Measurements from ENCODE around the gene IKBKE. TPM values are rescaled to one million over a fixed set of nuclear protein-coding genes. Genes with fewer than 3 reads are reported as not detected.

The IKBKE gene
- 1 to 10 TPM; 4.1 to 8.7 (median 6.9) TPM for polyA plus RNA-seq
- long read RNA-seq, donor 1 = 0 reads
- long read RNA-seq, donor 2 = 0 reads
- long read RNA-seq, donor 3, partial matches to known transcripts = 5 of 6 reads
- long read RNA-seq, donor 3, other reads (novel, unspliced or antisense) = 0 of 6 reads
- long read RNA-seq, donor 4 = 0 reads
- long read RNA-seq, donor 5, partial matches to known transcripts = 0 of 1 reads
- long read RNA-seq, donor 5, other reads (novel, unspliced or antisense) = 0 of 1 reads
- long read RNA-seq, donor 6 = 0 reads
- long read RNA-seq, donor 7 = 0 reads
- long read RNA-seq, donor 8 = 0 reads
- long read RNA-seq, donor 9 = 0 reads
- long read RNA-seq, donor 10 = 0 reads

GRCh38 chr1:206469933-206470691, at the start of gene IKBKE:
Gene IKBKE (plus strand): TSS chr1:206470476. CDS start chr1:206473228, 2,752 bp downstream.
- Histone ChIP-seq H3K36me3 (ENCODE audit: control insufficient read depth in 3 of 3, insufficient read depth in 2 of 3, low read depth in 1 of 3, low read length in 3 of 3) (peaks cover 0 to 21% (median 0%) of the 10 kb centered on the region in 3 donors), H3K4me3 (ENCODE audit: low read depth in 1 of 3, low read length in 3 of 3) (peak within 1 kb of the TSS; percentile 62 to 91 (median 64)), H3K4me1 (ENCODE audit: control insufficient read depth in 3 of 3, insufficient read depth in 2 of 3, low read depth in 1 of 3, low read length in 2 of 3) (peaks cover 3 to 29% (median 20%) of the 10 kb centered on the region in 3 donors), H3K27me3 (ENCODE audit: control insufficient read depth in 3 of 3, insufficient read depth in 3 of 3, low read length in 3 of 3) (no peaks in the 10 kb centered on the region), H3K27ac (ENCODE audit: low read depth in 1 of 3, low read length in 2 of 3) (peak within 1 kb of the TSS; percentile 5 to 76 (median 28)), H3K9me3 (ENCODE audit: control insufficient read depth in 2 of 2, insufficient read depth in 1 of 2, low read depth in 1 of 2, low read length in 1 of 2) (no peaks in the 10 kb centered on the region)
- WGBS, 3 donors = 7 to 13% (median 9%) methylated on average over 10 of the region's 10 CpGs
- FAIRE-seq (no peak), DNase-seq (peak; percentile 73 to 80)

DNA sequence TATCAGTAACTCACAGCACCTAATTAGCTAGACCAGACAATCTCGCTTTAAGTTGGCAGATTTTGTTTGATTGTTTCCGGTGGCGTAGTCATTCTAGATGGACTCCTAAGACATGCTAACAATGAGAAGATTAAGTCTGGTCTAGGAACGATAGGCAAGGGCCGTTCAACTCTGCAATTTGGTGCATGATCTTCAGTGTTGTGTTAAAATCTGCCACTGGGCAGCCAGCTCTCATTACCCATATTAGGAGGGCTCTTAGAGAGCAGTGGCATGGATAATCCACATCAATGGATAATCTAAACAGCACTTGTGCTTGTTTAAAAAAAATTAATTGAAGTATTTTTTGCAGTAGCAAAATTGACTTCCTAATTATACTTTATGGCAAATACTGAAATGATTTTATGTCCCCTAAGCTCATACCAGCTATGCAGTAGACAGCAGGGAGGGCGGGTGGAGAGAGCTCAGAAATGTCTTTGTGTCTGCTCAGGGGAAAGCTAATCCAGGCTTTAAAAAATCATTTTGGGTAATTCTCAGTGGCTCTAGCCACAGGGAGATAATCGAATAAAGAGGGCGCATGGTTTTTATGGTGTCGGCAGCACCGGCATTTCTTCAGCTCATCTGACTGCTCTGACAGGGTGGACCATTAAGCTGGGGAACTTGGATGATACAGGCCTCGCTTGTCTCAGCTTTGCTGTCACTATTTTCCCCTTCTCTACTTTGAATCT, 48.5 kb upstream of the IKBKE start:
- Histone ChIP-seq H3K27me3 (ENCODE audit: control insufficient read depth in 3 of 3, insufficient read depth in 3 of 3, low read length in 3 of 3) (no peaks in the 10 kb centered on the region), H3K27ac (ENCODE audit: low read depth in 1 of 3, low read length in 2 of 3) (no peak overlapping the region), H3K4me1 (ENCODE audit: control insufficient read depth in 3 of 3, insufficient read depth in 2 of 3, low read depth in 1 of 3, low read length in 2 of 3) (peaks cover 0 to 4% (median 0%) of the 10 kb centered on the region in 3 donors), H3K9me3 (ENCODE audit: control insufficient read depth in 2 of 2, insufficient read depth in 1 of 2, low read depth in 1 of 2, low read length in 1 of 2) (no peaks in the 10 kb centered on the region), H3K36me3 (ENCODE audit: control insufficient read depth in 3 of 3, insufficient read depth in 2 of 3, low read depth in 1 of 3, low read length in 3 of 3) (peaks cover 0 to 18% (median 2%) of the 10 kb centered on the region in 3 donors), H3K4me3 (ENCODE audit: low read depth in 1 of 3, low read length in 3 of 3) (no peak overlapping the region)
- FAIRE-seq = no peak
- WGBS, 3 donors = 88 to 95% (median 88%) methylated on average over 11 of the region's 11 CpGs
- DNase-seq = no peak

GRCh38 chr1:206422525-206422924, 47.8 kb upstream of the IKBKE start:
- Histone ChIP-seq H3K36me3 (ENCODE audit: control insufficient read depth in 3 of 3, insufficient read depth in 2 of 3, low read depth in 1 of 3, low read length in 3 of 3) (peaks cover 0 to 23% (median 2%) of the 10 kb centered on the region in 3 donors), H3K4me3 (ENCODE audit: low read depth in 1 of 3, low read length in 3 of 3) (no peak overlapping the region), H3K27ac (ENCODE audit: low read depth in 1 of 3, low read length in 2 of 3) (no peak overlapping the region), H3K9me3 (ENCODE audit: control insufficient read depth in 2 of 2, insufficient read depth in 1 of 2, low read depth in 1 of 2, low read length in 1 of 2) (no peaks in the 10 kb centered on the region), H3K4me1 (ENCODE audit: control insufficient read depth in 3 of 3, insufficient read depth in 2 of 3, low read depth in 1 of 3, low read length in 2 of 3) (peaks cover 0 to 4% (median 0%) of the 10 kb centered on the region in 3 donors), H3K27me3 (ENCODE audit: control insufficient read depth in 3 of 3, insufficient read depth in 3 of 3, low read length in 3 of 3) (no peaks in the 10 kb centered on the region)
- DNase-seq = no peak
- FAIRE-seq = no peak
- WGBS, 3 donors = 93 to 98% (median 97%) methylated on average over 1 of the region's 1 CpG

GRCh38 chr1:206427291-206427690, 43.0 kb upstream of the IKBKE start:
- H3K9me3 ChIP-seq (ENCODE audit: control insufficient read depth in 2 of 2, insufficient read depth in 1 of 2, low read depth in 1 of 2, low read length in 1 of 2) = no peaks in the 10 kb centered on the region
- FAIRE-seq = no peak
- H3K36me3 ChIP-seq (ENCODE audit: control insufficient read depth in 3 of 3, insufficient read depth in 2 of 3, low read depth in 1 of 3, low read length in 3 of 3) = peaks cover 0 to 33% (median 3%) of the 10 kb centered on the region in 3 donors
- H3K4me3 ChIP-seq (ENCODE audit: low read depth in 1 of 3, low read length in 3 of 3) = no peak overlapping the region
- no peaks in the 10 kb centered on the region for H3K4me1 ChIP-seq (ENCODE audit: control insufficient read depth in 3 of 3, insufficient read depth in 2 of 3, low read depth in 1 of 3, low read length in 2 of 3)
- no peaks in the 10 kb centered on the region for H3K27me3 ChIP-seq (ENCODE audit: control insufficient read depth in 3 of 3, insufficient read depth in 3 of 3, low read length in 3 of 3)
- no peak for DNase-seq
- WGBS, 3 donors = 92 to 98% (median 94%) methylated on average over 6 of the region's 6 CpGs
- H3K27ac ChIP-seq (ENCODE audit: low read depth in 1 of 3, low read length in 2 of 3) = no peak overlapping the region

GRCh38 chr1:206429421-206429820, 40.9 kb upstream of the IKBKE start:
- WGBS, 3 donors = 77 to 90% (median 86%) methylated on average over 4 of the region's 4 CpGs
- H3K9me3 ChIP-seq (ENCODE audit: control insufficient read depth in 2 of 2, insufficient read depth in 1 of 2, low read depth in 1 of 2, low read length in 1 of 2) = no peaks in the 10 kb centered on the region
- peaks cover 0 to 23% (median 3%) of the 10 kb centered on the region in 3 donors for H3K36me3 ChIP-seq (ENCODE audit: control insufficient read depth in 3 of 3, insufficient read depth in 2 of 3, low read depth in 1 of 3, low read length in 3 of 3)
- H3K4me3 ChIP-seq (ENCODE audit: low read depth in 1 of 3, low read length in 3 of 3) = no peak overlapping the region
- peak overlapping the region in 1 of 3 donors; percentile 12 for H3K27ac ChIP-seq (ENCODE audit: low read depth in 1 of 3, low read length in 2 of 3)
- no peaks in the 10 kb centered on the region for H3K4me1 ChIP-seq (ENCODE audit: control insufficient read depth in 3 of 3, insufficient read depth in 2 of 3, low read depth in 1 of 3, low read length in 2 of 3)
- DNase-seq (no peak), FAIRE-seq (no peak)
- no peaks in the 10 kb centered on the region for H3K27me3 ChIP-seq (ENCODE audit: control insufficient read depth in 3 of 3, insufficient read depth in 3 of 3, low read length in 3 of 3)

DNA sequence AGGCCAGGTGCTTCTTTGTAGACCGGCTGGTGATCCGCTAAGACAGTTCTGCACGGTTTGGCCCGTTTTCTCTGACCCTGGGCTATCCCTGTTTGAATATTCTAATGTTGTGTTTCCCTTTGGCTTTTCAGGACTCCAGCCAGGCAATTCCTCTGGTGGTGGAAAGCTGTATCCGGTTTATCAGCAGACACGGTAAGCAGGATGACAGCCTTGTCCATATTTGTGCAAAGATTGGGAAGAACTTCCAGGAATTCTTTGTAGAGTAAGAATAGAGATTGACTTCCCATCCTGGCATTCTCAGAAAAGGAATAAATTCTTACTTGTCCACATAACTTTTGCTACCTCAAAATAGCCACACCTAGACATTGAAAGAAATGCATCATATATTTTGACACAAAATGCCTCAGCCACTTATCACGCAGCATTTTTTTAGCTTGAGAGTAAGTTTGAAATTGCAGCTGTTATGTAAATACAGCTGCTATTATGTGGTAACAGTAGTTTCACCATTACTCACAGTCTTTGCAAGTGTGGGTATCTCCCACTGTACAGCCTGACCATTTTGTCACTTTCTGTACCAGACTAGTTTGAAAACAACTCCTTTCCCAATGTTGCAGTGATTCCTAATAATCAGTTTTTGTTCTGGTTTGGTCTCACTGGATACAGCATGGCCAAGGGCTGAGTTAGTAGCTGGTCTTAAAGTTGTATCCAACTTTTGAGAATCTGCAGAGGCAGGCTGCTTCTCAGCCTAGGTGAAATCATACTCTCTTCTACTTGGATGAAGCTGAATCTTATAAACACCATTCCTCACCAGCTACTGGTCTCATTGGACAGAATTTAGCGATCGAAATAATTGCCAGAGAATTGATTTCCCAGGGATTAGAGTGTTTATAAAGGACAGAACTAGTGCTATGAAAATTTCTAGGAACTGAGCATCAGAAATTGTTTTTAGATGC, 40.0 kb upstream of the IKBKE start:
- no peaks in the 10 kb centered on the region for H3K4me1 ChIP-seq (ENCODE audit: control insufficient read depth in 3 of 3, insufficient read depth in 2 of 3, low read depth in 1 of 3, low read length in 2 of 3)
- 53 to 70% (median 65%) methylated on average over 9 of the region's 9 CpGs for WGBS, 3 donors
- FAIRE-seq (no peak), DNase-seq (peak in 1 of 2 donors; percentile 17)
- peak overlapping the region in 1 of 3 donors; percentile 26 for H3K27ac ChIP-seq (ENCODE audit: low read depth in 1 of 3, low read length in 2 of 3)
- no peaks in the 10 kb centered on the region for H3K9me3 ChIP-seq (ENCODE audit: control insufficient read depth in 2 of 2, insufficient read depth in 1 of 2, low read depth in 1 of 2, low read length in 1 of 2)
- H3K36me3 ChIP-seq (ENCODE audit: control insufficient read depth in 3 of 3, insufficient read depth in 2 of 3, low read depth in 1 of 3, low read length in 3 of 3) = peaks cover 0 to 21% (median 3%) of the 10 kb centered on the region in 3 donors
- no peaks in the 10 kb centered on the region for H3K27me3 ChIP-seq (ENCODE audit: control insufficient read depth in 3 of 3, insufficient read depth in 3 of 3, low read length in 3 of 3)
- no peak overlapping the region for H3K4me3 ChIP-seq (ENCODE audit: low read depth in 1 of 3, low read length in 3 of 3)

GRCh38 chr1:206435445-206435844, 34.8 kb upstream of the IKBKE start:
- H3K27ac ChIP-seq (ENCODE audit: low read depth in 1 of 3, low read length in 2 of 3) = no peak overlapping the region
- no peaks in the 10 kb centered on the region for H3K4me1 ChIP-seq (ENCODE audit: control insufficient read depth in 3 of 3, insufficient read depth in 2 of 3, low read depth in 1 of 3, low read length in 2 of 3)
- H3K36me3 ChIP-seq (ENCODE audit: control insufficient read depth in 3 of 3, insufficient read depth in 2 of 3, low read depth in 1 of 3, low read length in 3 of 3) = peaks cover 2 to 28% (median 9%) of the 10 kb centered on the region in 3 donors
- DNase-seq = no peak
- H3K4me3 ChIP-seq (ENCODE audit: low read depth in 1 of 3, low read length in 3 of 3) = no peak overlapping the region
- FAIRE-seq = no peak
- H3K27me3 ChIP-seq (ENCODE audit: control insufficient read depth in 3 of 3, insufficient read depth in 3 of 3, low read length in 3 of 3) = no peaks in the 10 kb centered on the region
- 85 to 100% (median 90%) methylated on average over 1 of the region's 1 CpG for WGBS, 3 donors
- H3K9me3 ChIP-seq (ENCODE audit: control insufficient read depth in 2 of 2, insufficient read depth in 1 of 2, low read depth in 1 of 2, low read length in 1 of 2) = no peaks in the 10 kb centered on the region

Data from small intestine (tissue), 16 donors.